K562 (cell line): Measurements from ENCODE around the gene ST3GAL3. TPM values are rescaled to one million over a fixed set of nuclear protein-coding genes. Genes with fewer than 3 reads are reported as not detected.

ENCODE experiments used
- ATAC-seq: fragments of 200-7000 bp; cut with Tn5 transposase; 3 replicates; pipeline ENCODE4 v1.9.1; 2020; ENCODE audit warnings: moderate library complexity
- BruUV-seq: library from RNA; stranded (reverse); fragments of 400-500 nt; replicated peaks from 2 replicates; lab custom pipeline; 2021; lab: Mats Ljungman, UMichigan
- CTCF ChIA-PET: fragments of 300-600 bp; formaldehyde crosslinking; extraction: SDS; loops from one replicate; lab custom pipeline; 2021; ENCODE audit warnings: low intra/inter-chr PET ratio; lab: Yijun Ruan, JAX
- POLR2A ChIA-PET: fragments of 300-600, 350-650 bp; sonication (Branson Sonifier 250); formaldehyde crosslinking; extraction: SDS; loops from one replicate; lab custom pipeline; 2021; ENCODE audit warnings: antibody characterized with exemption, inconsistent platforms; lab: Yijun Ruan, JAX
- DNase-seq, 4 experiments: peaks; one replicate each; pipeline versions ENCODE4 v3.0.0 to v3.0.0-alpha.2; 2011 to 2018; ENCODE audit warnings: low spot score in 3 of 4, mixed read lengths in 3 of 4; ENCODE audit errors: extremely low read depth in 1 of 4
- FAIRE-seq: peaks from 2 replicates; lab custom pipeline; 2011; peaks lifted over from hg19 to GRCh38; lab: Jason Lieb, UNC
- H2AFZ ChIP-seq: 2 replicates; pipeline ENCODE4 v1.6.0; 2011; ENCODE audit warnings: low read depth, low read length, control low read depth, inconsistent platforms
- H3K27ac ChIP-seq: fragments of 200-600 bp; 3 replicates; pipeline ENCODE4 v1.8.0; 2011; ENCODE audit warnings: low read depth, mild to moderate bottlenecking, control low read depth, inconsistent platforms, low read length, moderate library complexity, mixed read lengths; ENCODE audit errors: extremely low read depth
- H3K27me3 ChIP-seq, 2 experiments: fragments of 300-600 bp in 1 of 2; 2 replicates in 1 of 2; 3 replicates in 1 of 2; pipeline versions ENCODE4 v1.6.0 to v1.8.0; 2011; ENCODE audit warnings: inconsistent platforms in 2 of 2, low read length in 2 of 2, mild to moderate bottlenecking in 1 of 2, mixed read lengths in 1 of 2, moderate library complexity in 1 of 2; ENCODE audit not compliant: control insufficient read depth in 2 of 2, insufficient read depth in 2 of 2
- H3K36me3 ChIP-seq: fragments of 300-600 bp; 3 replicates; pipeline ENCODE4 v1.8.0; 2011; ENCODE audit warnings: mild to moderate bottlenecking, low read length, inconsistent platforms; ENCODE audit not compliant: control insufficient read depth, insufficient read depth
- H3K4me1 ChIP-seq, 2 experiments: fragments of 200-600 bp in 1 of 2; replicated peaks in 1 of 2; 2 replicates in 1 of 2; 3 replicates in 1 of 2; pipeline versions ENCODE4 v1.5.1 to v1.8.0; 2011; ENCODE audit warnings: inconsistent platforms in 2 of 2, low read length in 2 of 2, mild to moderate bottlenecking in 1 of 2, mixed read lengths in 1 of 2, moderate library complexity in 1 of 2; ENCODE audit not compliant: control insufficient read depth in 2 of 2, insufficient read depth in 2 of 2
- H3K4me2 ChIP-seq: 2 replicates; pipeline ENCODE4 v1.6.1; 2011; ENCODE audit warnings: low read length, control low read depth, inconsistent platforms, mixed read lengths; ENCODE audit not compliant: insufficient read depth
- H3K4me3 ChIP-seq: fragments of 200-600 bp; sonication (generic), shearing (Covaris generic); 2 replicates; pipeline ENCODE4 v1.5.1; 2016; ENCODE audit warnings: control low read depth, inconsistent platforms
- H3K79me2 ChIP-seq: fragments of 200-600 bp; 3 replicates; pipeline ENCODE4 v1.8.0; 2011; ENCODE audit warnings: low read length, inconsistent platforms; ENCODE audit not compliant: control insufficient read depth, insufficient read depth
- H3K9ac ChIP-seq, 2 experiments: 2 replicates each; pipeline versions ENCODE4 v1.6.0 to v1.6.1; 2011; ENCODE audit warnings: low read depth in 2 of 2, low read length in 2 of 2, control low read depth in 1 of 2, inconsistent platforms in 1 of 2, mild to moderate bottlenecking in 1 of 2, mixed read lengths in 1 of 2; ENCODE audit not compliant: insufficient read depth in 1 of 2
- H3K9me1 ChIP-seq: one replicate; pipeline ENCODE4 v1.6.0; 2011; ENCODE audit warnings: inconsistent platforms, mild to moderate bottlenecking, low read length, moderate library complexity; ENCODE audit not compliant: control insufficient read depth, insufficient read depth
- H3K9me3 ChIP-seq: replicated peaks from 2 replicates; pipeline ENCODE4 v1.5.1; 2011; ENCODE audit warnings: low read depth, low read length, inconsistent platforms; ENCODE audit not compliant: control insufficient read depth, insufficient read depth
- H4K20me1 ChIP-seq: replicated peaks from 2 replicates; pipeline ENCODE4 v1.6.1; 2011; ENCODE audit warnings: low read length, inconsistent platforms, mixed read lengths; ENCODE audit not compliant: control insufficient read depth, insufficient read depth
- KHSRP ChIP-seq: fragments of 450-650 bp; IDR thresholded peaks from 2 replicates; pipeline ENCODE4 v1.6.1; 2017
- LARP7 ChIP-seq: fragments of 450-650 bp; IDR thresholded peaks from 2 replicates; pipeline ENCODE4 v1.6.1; 2016
- RCOR1 ChIP-seq, 2 experiments: IDR thresholded peaks; 2 replicates each; pipeline ENCODE4 v1.6.1; 2012; ENCODE audit warnings: low read depth in 2 of 2, low read length in 2 of 2, borderline replicate concordance in 1 of 2, improper control_type of control experiment in 1 of 2
- YBX1 ChIP-seq: fragments of 450-650 bp; IDR thresholded peaks from 2 replicates; pipeline ENCODE4 v1.7.1; 2016; ENCODE audit warnings: mild to moderate bottlenecking
- ZBTB8A ChIP-seq: fragments of 450-650 bp; IDR thresholded peaks from 2 replicates; pipeline ENCODE4 v1.6.1; 2018; ENCODE audit warnings: mild to moderate bottlenecking, moderate library complexity; ENCODE audit not compliant: partially characterized antibody
- WGBS: fragments of 100-300 bp; shearing (Covaris generic); methylation state at CpG from one replicate; pipeline ENCODE4 v1.1.6; 2016; ENCODE audit warnings: low coverage, mixed read lengths; ENCODE audit not compliant: insufficient coverage; ENCODE audit errors: missing lambda C conversion rate; 5-methylcytosine and 5-hydroxymethylcytosine counted together
- in situ Hi-C: fragments of 300-500 bp; cut with MboI; formaldehyde crosslinking; loops from 4 replicates; pipeline ENCODE4 v1.15.0; 2018; ENCODE audit warnings: inconsistent platforms, mixed read lengths
- intact Hi-C: fragments of 100-400 bp; cut with micrococcal nuclease; formaldehyde crosslinking; loops from 2 replicates; pipeline ENCODE4 v1.14.2; 2022
- polyA plus RNA-seq, 8 experiments: library from polyadenylated mRNA; depleted of rRNA in 4 of 8; stranded (reverse) in 5 of 8; unstranded in 3 of 8; fragments of >200 nt; fragmentation: Nextera tagmentation in 2 of 8; fragmentation: Illumina TruSeq in 1 of 8; extraction: Ambion mirVana in 2 of 8; extraction: Trizol in 1 of 8; gene quantifications; 2 replicates each; pipeline versions ENCODE4 v1.2.1 to v1.2.3, GENCODE V29; 2011 to 2014; ENCODE audit warnings: inconsistent platforms in 1 of 8, missing spikeins in 1 of 8
- total RNA-seq, 7 experiments: library from RNA; depleted of rRNA in 6 of 7; stranded (reverse); fragments of >200 nt in 6 of 7; fragmentation: Illumina TruSeq in 2 of 7; extraction: Trizol in 2 of 7; gene quantifications; 2 replicates each; pipeline versions ENCODE4 v1.2.1 to v1.2.3, GENCODE V29; 2011 to 2021; ENCODE audit warnings: low replicate concordance in 1 of 7
- TF ChIP-seq, protein P1 (sequence below), 3 experiments: IDR thresholded peaks in 2 of 3; conservative IDR thresholded peaks in 1 of 3; 2 replicates each; pipeline ENCODE4 v1.5.1; 2011 to 2012; ENCODE audit warnings: low read length in 3 of 3, mild to moderate bottlenecking in 3 of 3, control low read depth in 2 of 3, improper control_type of control experiment in 1 of 3, inconsistent platforms in 1 of 3, low read depth in 1 of 3, mixed read lengths in 1 of 3, moderate library complexity in 1 of 3; ENCODE audit not compliant: insufficient read depth in 2 of 3

Gene ST3GAL3
- total and polyA plus RNA-seq, 9 of the 15 experiments (the other 6 are each of a cell fraction or from before 2014, with no cell fraction given): 1.2 to 18.9 (median 11.0) TPM

- ChIA-PET CTCF (no interaction called here), POLR2A (interaction anchor here (0.6 to 1.5 kb wide), 3 partner anchors 17 to 236 kb away, joined by 3 read pairs; no protein-coding TSS in a partner anchor)
- Histone ChIP-seq H3K27ac (no peak overlapping the region), H3K9me1 (no peaks in the 10 kb centered on the region), H3K4me3 (no peak overlapping the region), H3K9ac (0 out of 4 replicates have a peak overlapping the region, but pooled peaks of 1 of the 2 experiments have one; percentile 6), H2AFZ (no peak overlapping the region), H3K9me3 (no peaks in the 10 kb centered on the region), H3K4me2 (no peak overlapping the region), H3K4me1 (peaks cover 0 to 8% of the 10 kb centered on the region in 2 experiments; a peak in 4 of 5 replicates), H3K27me3 (no peaks in the 10 kb centered on the region), H3K36me3 (no peaks in the 10 kb centered on the region; the same call in 2 of the 3 replicates), H3K79me2 (no peaks in the 10 kb centered on the region), H4K20me1 (no peaks in the 10 kb centered on the region)
- BruUV-seq: no TSS peak
- ATAC-seq (no peak), FAIRE-seq (no peak), DNase-seq (no peak)
- TF ChIP-seq, protein P1, sequence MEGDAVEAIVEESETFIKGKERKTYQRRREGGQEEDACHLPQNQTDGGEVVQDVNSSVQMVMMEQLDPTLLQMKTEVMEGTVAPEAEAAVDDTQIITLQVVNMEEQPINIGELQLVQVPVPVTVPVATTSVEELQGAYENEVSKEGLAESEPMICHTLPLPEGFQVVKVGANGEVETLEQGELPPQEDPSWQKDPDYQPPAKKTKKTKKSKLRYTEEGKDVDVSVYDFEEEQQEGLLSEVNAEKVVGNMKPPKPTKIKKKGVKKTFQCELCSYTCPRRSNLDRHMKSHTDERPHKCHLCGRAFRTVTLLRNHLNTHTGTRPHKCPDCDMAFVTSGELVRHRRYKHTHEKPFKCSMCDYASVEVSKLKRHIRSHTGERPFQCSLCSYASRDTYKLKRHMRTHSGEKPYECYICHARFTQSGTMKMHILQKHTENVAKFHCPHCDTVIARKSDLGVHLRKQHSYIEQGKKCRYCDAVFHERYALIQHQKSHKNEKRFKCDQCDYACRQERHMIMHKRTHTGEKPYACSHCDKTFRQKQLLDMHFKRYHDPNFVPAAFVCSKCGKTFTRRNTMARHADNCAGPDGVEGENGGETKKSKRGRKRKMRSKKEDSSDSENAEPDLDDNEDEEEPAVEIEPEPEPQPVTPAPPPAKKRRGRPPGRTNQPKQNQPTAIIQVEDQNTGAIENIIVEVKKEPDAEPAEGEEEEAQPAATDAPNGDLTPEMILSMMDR (IDR thresholded peaks at IDR 0.05 in 2 of 3, conservative IDR thresholded peaks at IDR 0.05 in 1 of 3; ENCODE audit: insufficient read depth in 2 of 3, low read depth in 1 of 3, low read length in 3 of 3): no peak
- TF ChIP-seq ZBTB8A: no peak
- no peak for TF ChIP-seq LARP7
- no peak for TF ChIP-seq YBX1
- no peak for TF ChIP-seq RCOR1 (IDR thresholded peaks at IDR 0.05; ENCODE audit: borderline replicate concordance in 1 of 2, low read depth in 2 of 2, low read length in 2 of 2)
- no peak for TF ChIP-seq KHSRP
- intact Hi-C loops: no loop called here
- WGBS: 84% methylated on average over 4 of the region's 4 CpGs
- in situ Hi-C loops: no loop called here
Observed at GRCh38 chr1:43802356-43802980, 95.1 kb downstream of the ST3GAL3 start.
